HG02798 (cell line): Measurements from ENCODE around the gene FGF2.
"Not testable (repeated sequence)": the region's sequence is repeated elsewhere in the genome, so short reads cannot be mapped to it uniquely, and the experiment has no call there.

Source experiments
- ATAC-seq: cut with Tn5 transposase; IDR thresholded peaks from one replicate; pipeline ENCODE4 v1.9.1; 2021; ENCODE audit warnings: mild to moderate bottlenecking; ENCODE audit not compliant: unreplicated experiment, poor library complexity

FGF2 gene

DNA sequence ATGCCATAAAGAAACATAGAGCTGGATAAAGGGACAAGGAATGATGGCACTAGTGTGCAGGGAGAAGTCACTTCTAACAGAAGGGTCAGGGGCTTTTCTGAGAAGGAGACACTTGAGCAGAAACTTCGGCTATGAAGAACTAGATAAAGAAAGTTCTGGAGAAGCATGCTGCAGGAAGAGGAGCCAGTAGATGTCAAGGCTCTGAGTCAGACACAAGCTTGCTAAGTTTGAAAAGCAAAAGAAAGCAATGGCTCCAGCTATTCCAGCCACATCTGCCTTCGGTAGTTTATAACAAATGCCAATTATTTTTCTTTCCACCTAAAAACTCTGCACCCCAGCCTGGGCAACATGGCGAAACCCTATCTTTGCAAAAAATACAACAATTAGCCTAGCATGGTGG, 88.3 kb downstream of the FGF2 start:
- ATAC-seq: no peak

DNA sequence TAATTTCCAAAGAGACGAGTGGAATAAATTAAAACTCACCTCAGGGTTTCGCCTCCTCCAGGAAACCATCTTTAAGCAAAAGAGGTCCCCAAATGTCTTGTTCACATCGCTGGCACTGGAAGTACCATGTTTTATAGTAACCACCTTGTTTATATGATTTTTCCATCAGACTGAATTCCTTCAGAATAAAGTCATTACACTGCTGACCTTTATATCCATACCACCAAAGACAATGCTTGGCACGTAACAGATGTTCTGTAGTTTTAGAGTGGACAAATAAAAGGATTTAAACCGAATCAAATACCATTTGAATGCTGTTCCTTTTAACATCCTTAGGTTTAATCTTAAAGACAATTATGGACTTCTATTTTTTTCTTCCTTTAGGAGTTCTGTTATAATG, 91.1 kb downstream of the FGF2 start:
- no peak for ATAC-seq

GRCh38 chr4:122920473-122920872, 93.8 kb downstream of the FGF2 start:
- ATAC-seq: no peak

DNA sequence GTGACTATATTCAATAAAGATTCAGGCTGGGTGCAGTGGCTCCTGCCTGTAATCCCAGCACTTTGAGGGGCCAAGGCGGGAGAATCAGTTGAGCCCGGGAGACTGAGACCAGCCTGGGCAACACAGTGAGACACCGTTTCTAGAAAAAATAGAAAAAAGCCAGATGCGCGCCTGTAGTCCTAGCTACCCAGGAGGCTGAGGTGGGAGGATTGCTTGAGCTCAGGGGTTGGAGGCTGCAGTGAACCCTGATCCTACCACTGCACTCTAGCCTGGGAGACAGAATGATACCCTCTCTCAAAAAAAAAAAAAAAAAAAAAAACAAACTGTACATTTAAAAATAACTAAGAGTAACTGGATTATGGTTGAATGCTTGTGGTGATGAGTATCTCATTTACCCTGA, 94.7 kb downstream of the FGF2 start:
- no peak for ATAC-seq

- peak; percentile 79 for ATAC-seq
These were observed 95.6 kb downstream of the FGF2 start, which contains the start of gene NUDT6 for GRCh38 chr4:122921971-122922876. Gene NUDT6 (minus strand): TSS chr4:122922597. CDS start chr4:122922572, 25 bp downstream.

- ATAC-seq: peak; percentile 98
These were observed 96.4 kb downstream of the FGF2 start for GRCh38 chr4:122922877-122923511.

DNA sequence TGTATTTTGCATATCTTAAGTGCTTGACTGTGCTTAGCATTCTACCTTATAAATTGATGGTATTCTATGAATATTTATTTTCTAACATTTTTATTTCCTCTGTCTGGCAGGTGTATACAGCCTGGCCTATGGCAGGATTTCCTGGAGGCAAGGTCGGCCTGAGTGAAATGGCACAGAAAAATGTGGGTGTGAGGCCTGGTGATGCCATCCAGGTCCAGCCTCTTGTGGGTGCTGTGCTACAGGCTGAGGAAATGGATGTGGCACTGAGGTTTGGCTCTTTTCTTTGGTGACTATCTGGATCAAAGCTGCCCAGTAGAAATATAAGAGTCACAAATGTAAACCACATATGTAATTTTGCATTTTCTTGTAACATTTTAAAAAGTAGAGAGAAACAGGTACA, 102.3 kb downstream of the FGF2 start:
- ATAC-seq: no peak

DNA sequence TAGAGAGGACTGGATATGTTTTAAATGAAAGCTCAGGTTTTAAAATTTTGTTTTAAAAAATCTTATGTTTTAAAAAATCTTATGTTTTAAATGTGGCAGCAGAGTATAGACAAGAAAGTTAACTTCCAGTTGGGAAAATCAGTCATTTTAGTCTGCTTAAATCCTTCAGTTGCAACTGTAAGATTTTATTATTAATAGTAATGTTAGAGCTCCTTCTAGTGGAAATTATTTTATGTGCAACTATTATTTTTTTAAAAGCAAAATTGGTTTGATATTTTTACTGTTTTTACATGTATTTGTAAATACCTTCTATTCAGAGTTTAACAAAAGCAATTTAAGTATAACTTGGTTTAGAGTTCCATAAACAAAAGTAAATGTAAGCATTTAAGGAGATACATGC, 104.2 kb downstream of the FGF2 start:
- no peak for ATAC-seq

- no peak for ATAC-seq
These were observed 106.1 kb downstream of the FGF2 start for GRCh38 chr4:122932763-122933162.

GRCh38 chr4:122945136-122945535, 118.5 kb downstream of the FGF2 start:
- not testable (repeated sequence) for ATAC-seq

GRCh38 chr4:122946142-122946541, 119.5 kb downstream of the FGF2 start:
- no peak for ATAC-seq
